ENCODE data around the gene MLLT3.

- no peak for TF ChIP-seq POLR2A (IDR thresholded peaks at IDR 0.05; ENCODE audit: low read depth, low read length)
- TF ChIP-seq SPI1 (IDR thresholded peaks at IDR 0.05; ENCODE audit: low read depth, low read length) = no peak
- TF ChIP-seq POLR2AphosphoS5 (IDR thresholded peaks at IDR 0.05; ENCODE audit: low read depth, low read length) = no peak
These were observed 63.7 kb downstream of the MLLT3 start for GRCh38 chr9:20558566-20559016.
